ENCODE results near the gene NDUFV2. TPM values are rescaled to one million over a fixed set of nuclear protein-coding genes. Genes with fewer than 3 reads are reported as not detected.

The NDUFV2 gene
- polyA plus RNA-seq, 1 donor (not counting 4 experiments of a cell fraction or from before 2014, with no cell fraction given) = 202 TPM

GRCh38 chr18:9079818-9080528 is 22.5 kb upstream of the NDUFV2 start:
- Histone ChIP-seq H4K20me1 (ENCODE audit: control insufficient read depth, extremely low read depth, insufficient read depth, low read length) (no peaks in the 10 kb centered on the region), H2AFZ (ENCODE audit: control insufficient read depth, low read length) (no peak overlapping the region), H3K27me3 (ENCODE audit: control insufficient read depth, extremely low read depth, insufficient read depth, low read length) (no peaks in the 10 kb centered on the region), H3K27ac (ENCODE audit: control insufficient read depth, insufficient read depth, low read length) (no peak overlapping the region), H3K9me3 (ENCODE audit: control insufficient read depth, low read depth, low read length) (no peaks in the 10 kb centered on the region), H3K9ac (ENCODE audit: control insufficient read depth, extremely low read depth, insufficient read depth, low read length) (no peak overlapping the region), H3K36me3 (ENCODE audit: control insufficient read depth in 2 of 2, extremely low read depth in 1 of 2, insufficient read depth in 2 of 2, low read length in 2 of 2) (no peaks in the 10 kb centered on the region), H3K79me2 (ENCODE audit: control insufficient read depth, insufficient read depth, low read length) (no peaks in the 10 kb centered on the region), H3K9me1 (ENCODE audit: control insufficient read depth, extremely low read depth, insufficient read depth, low read length) (no peaks in the 10 kb centered on the region), H3K4me2 (ENCODE audit: control insufficient read depth, extremely low read depth, insufficient read depth, low read depth, low read length) (no peak overlapping the region), H3K4me1 (ENCODE audit: control insufficient read depth, extremely low read depth, insufficient read depth, low read length) (no peaks in the 10 kb centered on the region), H3K4me3 (ENCODE audit: control insufficient read depth in 2 of 3, extremely low read depth in 1 of 3, insufficient read depth in 2 of 3, low read depth in 1 of 3, low read length in 3 of 3) (no peak overlapping the region)
- FAIRE-seq = no peak
- no peak for DNase-seq (ENCODE audit: low read depth, low spot score)
- dilution Hi-C loops (cut with MboI; ENCODE audit: extremely low pct_ligation_motif_present, low sequenced_read_pairs) = no loop called here
- no peak for TF ChIP-seq CTCF (optimal IDR thresholded peaks at IDR 0.05 in 1 of 3, IDR thresholded peaks at IDR 0.05 in 1 of 3, conservative IDR thresholded peaks at IDR 0.05 in 1 of 3; ENCODE audit: extremely low read depth in 1 of 3, insufficient read depth in 2 of 3, low read length in 3 of 3)
- TF ChIP-seq EZH2 (IDR thresholded peaks at IDR 0.05; ENCODE audit: low read length) = no peak

- DNase-seq (ENCODE audit: low read depth, low spot score) = no peak
- dilution Hi-C loops (cut with MboI; ENCODE audit: extremely low pct_ligation_motif_present, low sequenced_read_pairs) = no loop called here
- H3K79me2 ChIP-seq (ENCODE audit: control insufficient read depth, insufficient read depth, low read length) = no peaks in the 10 kb centered on the region
- no peaks in the 10 kb centered on the region for H3K36me3 ChIP-seq (ENCODE audit: control insufficient read depth in 2 of 2, extremely low read depth in 1 of 2, insufficient read depth in 2 of 2, low read length in 2 of 2)
- no peaks in the 10 kb centered on the region for H3K4me1 ChIP-seq (ENCODE audit: control insufficient read depth, extremely low read depth, insufficient read depth, low read length)
- H3K27me3 ChIP-seq (ENCODE audit: control insufficient read depth, extremely low read depth, insufficient read depth, low read length) = no peaks in the 10 kb centered on the region
- H3K27ac ChIP-seq (ENCODE audit: control insufficient read depth, insufficient read depth, low read length) = no peak overlapping the region
- no peaks in the 10 kb centered on the region for H3K9me1 ChIP-seq (ENCODE audit: control insufficient read depth, extremely low read depth, insufficient read depth, low read length)
- no peak overlapping the region for H3K4me2 ChIP-seq (ENCODE audit: control insufficient read depth, extremely low read depth, insufficient read depth, low read depth, low read length)
- H4K20me1 ChIP-seq (ENCODE audit: control insufficient read depth, extremely low read depth, insufficient read depth, low read length) = no peaks in the 10 kb centered on the region
- H2AFZ ChIP-seq (ENCODE audit: control insufficient read depth, low read length) = no peak overlapping the region
- TF ChIP-seq EZH2 (IDR thresholded peaks at IDR 0.05; ENCODE audit: low read length) (no peak), CTCF (optimal IDR thresholded peaks at IDR 0.05 in 1 of 3, IDR thresholded peaks at IDR 0.05 in 1 of 3, conservative IDR thresholded peaks at IDR 0.05 in 1 of 3; ENCODE audit: extremely low read depth in 1 of 3, insufficient read depth in 2 of 3, low read length in 3 of 3) (no peak)
- H3K9ac ChIP-seq (ENCODE audit: control insufficient read depth, extremely low read depth, insufficient read depth, low read length) = no peak overlapping the region
- no peak for FAIRE-seq
- no peaks in the 10 kb centered on the region for H3K9me3 ChIP-seq (ENCODE audit: control insufficient read depth, low read depth, low read length)
- H3K4me3 ChIP-seq (ENCODE audit: control insufficient read depth in 2 of 3, extremely low read depth in 1 of 3, insufficient read depth in 2 of 3, low read depth in 1 of 3, low read length in 3 of 3) = no peak overlapping the region
These were observed 20.6 kb upstream of the NDUFV2 start for GRCh38 chr18:9081940-9082339.

All from keratinocyte (primary cell).